HCT116 (cell line): Measurements from ENCODE around the gene PIAS3. TPM values are rescaled to one million over a fixed set of nuclear protein-coding genes. Genes with fewer than 3 reads are reported as not detected.

Source experiments
- ATAC-seq: fragments of 200-7000 bp; cut with Tn5 transposase; 2 replicates; pipeline ENCODE4 v1.9.1; 2020; ENCODE audit warnings: mild to moderate bottlenecking, moderate library complexity
- BruUV-seq: library from RNA; stranded (reverse); fragments of 400-500 nt; replicated peaks from 2 replicates; lab custom pipeline; 2021; lab: Mats Ljungman, UMichigan
- CTCF ChIA-PET: fragments of 300-600 bp; sonication (Branson Sonifier 250); formaldehyde crosslinking; loops from one replicate; lab custom pipeline; 2021; ENCODE audit warnings: antibody characterized with exemption; lab: Charles Lee
- POLR2A ChIA-PET: fragments of 300-600, 350-600 bp; sonication (Branson Sonifier 250); formaldehyde crosslinking; loops from one replicate; lab custom pipeline; 2021; ENCODE audit warnings: antibody characterized with exemption; lab: Charles Lee
- RAD21 ChIA-PET, 2 experiments: fragments of 300-600 bp; sonication (Branson Sonifier 250); formaldehyde crosslinking; loops; one replicate each; lab custom pipeline; 2023; ENCODE audit warnings: low total read pairs in 2 of 2; ENCODE audit not compliant: uncharacterized antibody in 2 of 2, unreplicated experiment in 2 of 2, low non-redundant PET in 1 of 2; lab: Charles Lee
- DNase-seq: peaks from one replicate; pipeline ENCODE4 v3.0.0-alpha.2; 2010; ENCODE audit warnings: low read depth, low spot score
- H2AFZ ChIP-seq: fragments of 200-600 bp; shearing (Covaris generic), sonication (generic); 2 replicates; pipeline ENCODE4 v1.6.1; 2017; ENCODE audit warnings: low read depth, mixed run types, mixed read lengths, antibody characterized with exemption, low read length; ENCODE audit not compliant: poor library complexity, severe bottlenecking
- H3K27ac ChIP-seq: 2 replicates; pipeline ENCODE4 v1.5.1; 2012; ENCODE audit warnings: low read depth, low read length
- H3K27me3 ChIP-seq: fragments of 200-600 bp; sonication (generic); 2 replicates; pipeline ENCODE4 v1.6.1; 2016; ENCODE audit warnings: mixed run types, low read length, mixed read lengths; ENCODE audit not compliant: insufficient read depth
- H3K36me3 ChIP-seq, 2 experiments: fragments of 200-500 bp in 1 of 2; fragments of 200-600 bp in 1 of 2; sonication (Bioruptor generic) in 1 of 2; sonication (generic) in 1 of 2; 2 replicates each; pipeline versions ENCODE4 v1.5.1 to v1.6.1; 2014 to 2016; ENCODE audit warnings: low read length in 2 of 2, inconsistent platforms in 1 of 2, mixed read lengths in 1 of 2, mixed run types in 1 of 2; ENCODE audit not compliant: insufficient read depth in 2 of 2, control insufficient read depth in 1 of 2
- H3K4me1 ChIP-seq, 2 experiments: fragments of 200-600 bp in 1 of 2; sonication (generic) in 1 of 2; 2 replicates each; pipeline versions ENCODE4 v1.5.1 to v1.6.1; 2012 to 2017; ENCODE audit warnings: low read length in 2 of 2, inconsistent platforms in 1 of 2, mild to moderate bottlenecking in 1 of 2, mixed read lengths in 1 of 2, mixed run types in 1 of 2, moderate library complexity in 1 of 2; ENCODE audit not compliant: insufficient read depth in 2 of 2, control insufficient read depth in 1 of 2
- H3K4me2 ChIP-seq: fragments of 200-600 bp; sonication (generic); 2 replicates; pipeline ENCODE4 v1.6.1; 2017; ENCODE audit warnings: mixed run types, low read length, mixed read lengths
- H3K4me3 ChIP-seq, 2 experiments: fragments of 200-600 bp in 1 of 2; sonication (generic) in 1 of 2; replicated peaks in 1 of 2; 2 replicates each; pipeline ENCODE4 v1.5.1; 2011 to 2016; ENCODE audit warnings: low read length in 2 of 2, control low read depth in 1 of 2, low read depth in 1 of 2, mild to moderate bottlenecking in 1 of 2, mixed read lengths in 1 of 2, mixed run types in 1 of 2
- H3K79me2 ChIP-seq: fragments of 200-600 bp; sonication (generic); 2 replicates; pipeline ENCODE4 v1.6.1; 2017; ENCODE audit warnings: mild to moderate bottlenecking, mixed run types, low read length, moderate library complexity, mixed read lengths; ENCODE audit not compliant: insufficient read depth
- H3K9ac ChIP-seq: fragments of 200-600 bp; sonication (generic); 2 replicates; pipeline ENCODE4 v1.6.1; 2016; ENCODE audit warnings: low read length, mixed read lengths
- H3K9me2 ChIP-seq: fragments of 200-600 bp; sonication (generic), shearing (Covaris generic); 2 replicates; pipeline ENCODE4 v1.6.1; 2017; ENCODE audit warnings: mixed run types, mild to moderate bottlenecking, moderate library complexity; ENCODE audit not compliant: insufficient read depth
- H3K9me3 ChIP-seq, 2 experiments: fragments of 200-500 bp in 1 of 2; fragments of 200-600 bp in 1 of 2; sonication (Bioruptor generic) in 1 of 2; sonication (generic) in 1 of 2; 2 replicates each; pipeline ENCODE4 v1.6.1; 2014 to 2017; ENCODE audit warnings: low read length in 2 of 2, mixed read lengths in 2 of 2, inconsistent platforms in 1 of 2, low read depth in 1 of 2, mild to moderate bottlenecking in 1 of 2, mixed run types in 1 of 2, moderate library complexity in 1 of 2; ENCODE audit not compliant: control insufficient read depth in 1 of 2, insufficient read depth in 1 of 2
- H4K20me1 ChIP-seq: fragments of 200-600 bp; sonication (generic), shearing (Covaris generic); 2 replicates; pipeline ENCODE4 v1.6.1; 2017; ENCODE audit warnings: mixed run types, mild to moderate bottlenecking, moderate library complexity; ENCODE audit not compliant: insufficient read depth
- ELF1 ChIP-seq: IDR thresholded peaks from 2 replicates; pipeline ENCODE4 v1.6.1; 2012; ENCODE audit warnings: low read depth, borderline replicate concordance
- EZH2 ChIP-seq: fragments of 200-600 bp; sonication (generic); IDR thresholded peaks from 2 replicates; pipeline ENCODE4 v1.6.1; 2017; ENCODE audit warnings: antibody characterized with exemption, mixed run types
- POLR2A ChIP-seq: IDR thresholded peaks from 2 replicates; pipeline ENCODE4 v1.7.0; 2011; ENCODE audit warnings: borderline replicate concordance; ENCODE audit not compliant: insufficient read depth, insufficient read length; ENCODE audit errors: extremely low read depth
- POLR2AphosphoS5 ChIP-seq: IDR thresholded peaks from 2 replicates; pipeline ENCODE4 v1.6.1; 2011; ENCODE audit warnings: mild to moderate bottlenecking, low read depth, low read length, moderate library complexity
- RAD21 ChIP-seq: IDR thresholded peaks from 2 replicates; pipeline ENCODE4 v1.6.1; 2012; ENCODE audit warnings: low read depth, mild to moderate bottlenecking
- SRF ChIP-seq: IDR thresholded peaks from 2 replicates; pipeline ENCODE4 v1.6.1; 2012; ENCODE audit warnings: low read depth
- ZNF274 ChIP-seq: fragments of 200-500 bp; sonication (Bioruptor generic); IDR thresholded peaks from 2 replicates; pipeline ENCODE4 v1.6.1; 2014; ENCODE audit warnings: mild to moderate bottlenecking, low read depth, low read length, inconsistent platforms
- intact Hi-C: fragments of 100-400 bp; cut with micrococcal nuclease; formaldehyde crosslinking; loops from 2 replicates; pipeline ENCODE4 v1.10.0; 2022
- total RNA-seq: library from RNA; stranded (reverse); gene quantifications from one replicate; pipeline ENCODE4 v1.2.1, GENCODE V29; 2021; ENCODE audit not compliant: unreplicated experiment
- TF ChIP-seq, protein P1 (sequence below): IDR thresholded peaks from 2 replicates; pipeline ENCODE4 v1.6.1; 2012

The PIAS3 gene
- total RNA-seq, 1 experiment from 2014 or later = 31.2 TPM

DNA sequence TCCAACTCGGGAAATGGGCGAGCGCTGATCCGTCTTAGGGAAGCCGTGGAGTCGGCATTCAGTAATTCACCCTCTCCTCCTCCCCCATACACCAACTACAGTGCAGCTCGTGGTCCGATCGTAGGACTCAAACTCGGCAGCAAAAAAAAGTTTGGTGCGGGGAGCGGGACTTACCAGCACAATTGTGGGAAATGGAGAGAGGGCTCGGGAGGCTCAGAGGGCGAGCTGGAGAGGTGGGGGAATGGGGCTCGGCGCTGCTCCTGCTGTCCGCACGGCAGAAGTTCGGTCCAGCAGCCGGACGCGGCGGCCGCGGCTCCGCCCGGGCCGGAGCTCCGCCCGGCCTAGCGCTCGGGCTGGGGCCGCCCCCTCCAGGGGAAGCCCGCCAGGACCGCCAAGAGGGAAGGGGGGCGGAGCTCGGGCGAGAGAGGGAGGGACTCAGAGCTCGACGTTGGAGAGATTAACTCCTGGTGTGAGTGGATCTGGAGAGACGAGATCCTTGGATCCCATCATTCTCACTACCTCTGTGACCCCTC is 676 bp upstream of the PIAS3 start (continued):
- peak; percentile 73 for TF ChIP-seq POLR2AphosphoS5
- TF ChIP-seq RAD21 = no peak
- TF ChIP-seq SRF = no peak
- no peak for TF ChIP-seq EZH2

DNA sequence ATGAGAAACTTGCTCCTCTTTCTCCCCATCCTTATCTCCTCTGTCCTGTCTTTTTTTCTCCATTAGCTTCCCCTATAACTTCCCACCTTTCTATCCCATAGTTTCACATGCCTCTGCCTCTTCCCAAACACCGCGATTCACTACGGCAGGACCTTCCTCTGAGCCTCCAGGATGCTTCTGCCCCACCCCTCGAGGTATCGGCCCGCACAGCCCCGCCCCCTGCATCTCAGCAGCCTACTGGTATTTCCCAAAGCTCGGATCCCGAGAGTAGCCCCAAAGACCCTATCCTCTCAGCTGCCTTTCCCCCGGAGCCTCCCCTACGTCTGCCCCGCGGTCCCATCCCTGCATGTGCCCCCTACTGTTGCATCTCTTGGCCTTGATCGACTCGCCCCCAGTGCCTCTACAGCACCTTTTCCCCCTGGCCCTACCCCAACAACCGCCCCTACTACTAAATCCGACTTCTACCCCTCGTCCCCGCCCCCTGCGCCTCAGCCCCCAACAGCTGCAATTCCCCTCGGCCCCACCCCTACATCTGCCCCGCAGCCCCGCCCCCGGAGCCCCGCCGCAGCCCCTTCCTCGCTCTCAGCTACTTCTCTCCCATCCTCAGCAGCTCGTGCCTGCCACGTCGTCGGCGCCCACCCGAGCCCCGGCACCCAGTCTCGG is 512 bp downstream of the PIAS3 start:
- peak overlapping the region; percentile 97 for H3K4me2 ChIP-seq
- POLR2A ChIA-PET = interaction anchor here (0.7 to 2.7 kb wide), 16 partner anchors 10 to 193 kb away, joined by 3 to 22 read pairs (median 5); partner anchors contain the start of genes ANKRD34A, ANKRD35, LIX1L and NUDT17

More for the DNA sequence above, 512 bp downstream of the PIAS3 start:
- ChIA-PET RAD21 (interaction anchor here (0.6 to 1.2 kb wide), 4 partner anchors 13 to 177 kb away, joined by 3 read pairs; partner anchors contain the start of gene NUDT17 (in 1 of the 2)), CTCF (interaction anchor here (0.8 to 6.6 kb wide), 9 partner anchors 8 to 174 kb away, joined by 3 to 87 read pairs (median 5); partner anchors contain the start of genes ANKRD34A, NUDT17, POLR3C and POLR3GL)
- Histone ChIP-seq H3K36me3 (peaks cover 0 to 21% of the 10 kb centered on the region in 2 experiments), H3K9me3 (no peaks in the 10 kb centered on the region), H3K27ac (peak overlapping the region; percentile 71), H3K4me1 (peaks cover 11 to 15% of the 10 kb centered on the region in 2 experiments; a peak in 3 of 4 replicates), H3K4me3 (peak overlapping the region; percentile 73 to 75), H3K9me2 (no peaks in the 10 kb centered on the region), H4K20me1 (no peaks in the 10 kb centered on the region), H3K27me3 (no peaks in the 10 kb centered on the region), H2AFZ (no peak overlapping the region), H3K9ac (peak overlapping the region; percentile 67), H3K79me2 (peaks cover 5% of the 10 kb centered on the region; the same call in 1 of the 2 replicates)
- DNase-seq (no peak), ATAC-seq (peak; percentile 30)
- BruUV-seq = no TSS peak
- intact Hi-C loops = no loop called here
- no peak for TF ChIP-seq ELF1
- TF ChIP-seq POLR2A = no peak
- TF ChIP-seq, protein P1, sequence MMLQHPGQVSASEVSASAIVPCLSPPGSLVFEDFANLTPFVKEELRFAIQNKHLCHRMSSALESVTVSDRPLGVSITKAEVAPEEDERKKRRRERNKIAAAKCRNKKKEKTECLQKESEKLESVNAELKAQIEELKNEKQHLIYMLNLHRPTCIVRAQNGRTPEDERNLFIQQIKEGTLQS = no peak
- TF ChIP-seq ZNF274 = no peak
